ENCODE results near the gene NDFIP2. TPM values are rescaled to one million over a fixed set of nuclear protein-coding genes. Genes with fewer than 3 reads are reported as not detected.

NDFIP2 gene
- total RNA-seq, 1 donor from 2014 or later: 34.7 TPM

GRCh38 chr13:79459906-79460305 lies 21.0 kb upstream of the NDFIP2 start:
- DNase-seq: peak; percentile 7

- no peak for DNase-seq
These were observed 18.1 kb upstream of the NDFIP2 start for GRCh38 chr13:79462895-79463294.

GRCh38 chr13:79463604-79464003 lies 17.4 kb upstream of the NDFIP2 start:
- DNase-seq: no peak

- no peak for DNase-seq
These were observed 14.1 kb upstream of the NDFIP2 start for GRCh38 chr13:79466872-79467271.

- no peak for DNase-seq
These were observed 12.6 kb upstream of the NDFIP2 start for GRCh38 chr13:79468402-79468801.

GRCh38 chr13:79468819-79469218 lies 12.1 kb upstream of the NDFIP2 start:
- no peak for DNase-seq

GRCh38 chr13:79469608-79470007 lies 11.3 kb upstream of the NDFIP2 start:
- no peak for DNase-seq

GRCh38 chr13:79470666-79471065 lies 10.3 kb upstream of the NDFIP2 start:
- no peak for DNase-seq

- no peak for DNase-seq
These were observed 5.4 kb upstream of the NDFIP2 start for GRCh38 chr13:79475569-79475968.

- no peak for DNase-seq
These were observed 3.0 kb upstream of the NDFIP2 start for GRCh38 chr13:79477968-79478367.

GRCh38 chr13:79479882-79480281 lies 1.1 kb upstream of the NDFIP2 start:
- no peak for DNase-seq

- no peak for DNase-seq
These were observed 714 bp downstream of the NDFIP2 start for GRCh38 chr13:79481685-79482052.

- peak; percentile 21 for DNase-seq
These were observed 1.5 kb downstream of the NDFIP2 start for GRCh38 chr13:79482281-79482970.

GRCh38 chr13:79483086-79483706 lies 2.2 kb downstream of the NDFIP2 start:
- DNase-seq: no peak

GRCh38 chr13:79485014-79485811 lies 4.3 kb downstream of the NDFIP2 start:
- peak; percentile 51 for DNase-seq

- DNase-seq: no peak
These were observed 5.7 kb downstream of the NDFIP2 start for GRCh38 chr13:79486433-79487188.

GRCh38 chr13:79490326-79490725 lies 9.4 kb downstream of the NDFIP2 start:
- DNase-seq: no peak

GRCh38 chr13:79490824-79491223 lies 9.9 kb downstream of the NDFIP2 start:
- no peak for DNase-seq

- DNase-seq: peak; percentile 68
These were observed 10.8 kb downstream of the NDFIP2 start for GRCh38 chr13:79491715-79492114.

- DNase-seq: peak; percentile 16
These were observed 11.4 kb downstream of the NDFIP2 start for GRCh38 chr13:79492313-79492798.

GRCh38 chr13:79492918-79493594 lies 12.1 kb downstream of the NDFIP2 start:
- no peak for DNase-seq

- no peak for DNase-seq
These were observed 15.2 kb downstream of the NDFIP2 start for GRCh38 chr13:79496188-79496587.

All from tongue (tissue), 2 donors.